NCI-H460 (cell line): ENCODE measurements around the gene LIPJ. TPM values are rescaled to one million over a fixed set of nuclear protein-coding genes. Genes with fewer than 3 reads are reported as not detected.

Experiments
- DNase-seq: peaks from one replicate; pipeline ENCODE4 v3.0.0-alpha.2; 2016; ENCODE audit warnings: low read depth; ENCODE audit errors: extremely low read depth
- polyA plus RNA-seq: library from polyadenylated mRNA; depleted of rRNA; stranded (reverse); fragments of >200 nt; gene quantifications from 2 replicates; pipeline ENCODE4 v1.2.3, GENCODE V29; 2014; cell fraction: nucleus; rRNA removed
- total RNA-seq: library from RNA; depleted of rRNA; stranded (reverse); fragments of >200 nt; shearing (Covaris generic); gene quantifications from 2 replicates; pipeline ENCODE4 v1.2.3, GENCODE V29; 2014; rRNA removed

The LIPJ gene
- not detected in 2 replicates for total RNA-seq
- not detected in 2 replicates for polyA plus RNA-seq

- DNase-seq: no peak
These were observed at the start of gene LIPJ for GRCh38 chr10:88586462-88586861. TSS of gene LIPJ (plus strand) at chr10:88586762. CDS start at chr10:88590688, 3,926 bp downstream.

- no peak for DNase-seq
These were observed 49.2 kb upstream of the LIPJ start for GRCh38 chr10:88537322-88537721.

GRCh38 chr10:88538048-88538447 lies 48.5 kb upstream of the LIPJ start:
- no peak for DNase-seq

- no peak for DNase-seq
These were observed 46.2 kb upstream of the LIPJ start for GRCh38 chr10:88540351-88540750.

GRCh38 chr10:88541116-88541626 lies 45.4 kb upstream of the LIPJ start:
- DNase-seq: no peak

- no peak for DNase-seq
These were observed 44.0 kb upstream of the LIPJ start for GRCh38 chr10:88542522-88542921.

- no peak for DNase-seq
These were observed 42.3 kb upstream of the LIPJ start for GRCh38 chr10:88544140-88544870.

GRCh38 chr10:88545359-88545758 lies 41.2 kb upstream of the LIPJ start:
- no peak for DNase-seq

- no peak for DNase-seq
These were observed 40.1 kb upstream of the LIPJ start for GRCh38 chr10:88546497-88546896.

- no peak for DNase-seq
These were observed 35.3 kb upstream of the LIPJ start for GRCh38 chr10:88551246-88551645.

- peak; percentile 60 for DNase-seq
These were observed 33.3 kb upstream of the LIPJ start for GRCh38 chr10:88553116-88553752.

- no peak for DNase-seq
These were observed 31.2 kb upstream of the LIPJ start for GRCh38 chr10:88555190-88555908.

- no peak for DNase-seq
These were observed 29.3 kb upstream of the LIPJ start for GRCh38 chr10:88557256-88557655.

- DNase-seq: no peak
These were observed 28.9 kb upstream of the LIPJ start for GRCh38 chr10:88557658-88558057.

GRCh38 chr10:88562152-88562551 lies 24.4 kb upstream of the LIPJ start:
- DNase-seq: no peak

GRCh38 chr10:88565072-88565471 lies 21.5 kb upstream of the LIPJ start:
- peak; percentile 15 for DNase-seq

- no peak for DNase-seq
These were observed 4.2 kb upstream of the LIPJ start for GRCh38 chr10:88582411-88582805.

GRCh38 chr10:88582806-88583583 lies 3.6 kb upstream of the LIPJ start, which contains the start of gene RNLS:
TSS of gene RNLS (minus strand) at chr10:88583318.
- no peak for DNase-seq

GRCh38 chr10:88583584-88583957 lies 3.0 kb upstream of the LIPJ start:
- DNase-seq: no peak

- no peak for DNase-seq
These were observed 5.8 kb downstream of the LIPJ start for GRCh38 chr10:88592381-88592780.

- no peak for DNase-seq
These were observed 6.3 kb downstream of the LIPJ start for GRCh38 chr10:88592906-88593305.
